Erythroblast (primary cell): ENCODE results near the gene AANAT.
A peak's percentile ranks its signal among the peaks of the same experiment; 100 is the strongest.

Experiments used
- DNase-seq, 2 experiments: peaks; one replicate each; lab custom pipeline; 2025; lab: John Stamatoyannopoulos, UW
- GATA1 ChIP-seq: IDR thresholded peaks from 2 replicates; pipeline ENCODE4 v1.6.1; 2011; ENCODE audit warnings: low read depth, mild to moderate bottlenecking, control low read depth, low read length, moderate library complexity
- POLR2A ChIP-seq: IDR thresholded peaks from 2 replicates; pipeline ENCODE4 v1.6.1; 2011; ENCODE audit warnings: mild to moderate bottlenecking, low read length

Gene AANAT

DNA sequence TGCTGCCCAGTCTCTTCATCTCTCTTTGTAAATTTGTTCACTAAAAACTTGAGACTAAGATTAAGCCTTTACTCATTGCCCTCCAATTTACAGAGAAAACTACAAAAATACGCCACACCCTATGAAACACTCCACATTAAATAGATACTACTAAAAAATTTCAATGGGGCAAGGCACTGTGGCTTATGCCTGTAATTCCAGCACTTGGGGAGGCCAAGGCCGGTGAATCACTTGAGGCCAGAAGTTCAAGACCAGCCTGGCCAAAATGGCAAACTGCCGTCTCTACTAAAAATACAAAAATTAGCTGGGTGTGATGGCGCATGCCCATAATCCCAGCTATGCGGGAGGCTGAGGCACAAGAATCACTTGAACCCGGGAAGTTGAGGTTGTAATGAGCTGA, 18.3 kb upstream of the AANAT start:
- TF ChIP-seq POLR2A, result no peak
- no peak for TF ChIP-seq GATA1
- DNase-seq, result no peak

DNA sequence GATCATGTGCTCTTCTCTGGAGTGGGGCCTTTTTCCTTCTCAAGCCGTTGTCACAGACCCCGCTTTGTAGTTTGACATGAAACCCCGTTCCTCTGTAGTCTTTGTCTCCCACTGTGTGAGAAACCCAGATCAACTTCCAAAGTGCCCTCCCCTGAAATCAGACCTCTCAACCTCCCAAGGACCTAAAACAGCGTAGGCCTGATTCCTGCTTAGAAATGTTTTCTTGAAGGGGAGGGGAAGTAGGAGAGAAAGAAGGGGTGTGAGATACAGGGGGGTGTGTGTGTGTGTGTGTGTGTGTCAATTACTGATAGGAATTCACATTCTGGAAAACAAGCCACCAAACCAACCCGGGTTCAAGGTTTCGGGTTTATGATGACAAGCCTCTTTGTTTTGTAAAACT, 15.9 kb upstream of the AANAT start:
- TF ChIP-seq GATA1 (no peak), POLR2A (no peak)

DNA sequence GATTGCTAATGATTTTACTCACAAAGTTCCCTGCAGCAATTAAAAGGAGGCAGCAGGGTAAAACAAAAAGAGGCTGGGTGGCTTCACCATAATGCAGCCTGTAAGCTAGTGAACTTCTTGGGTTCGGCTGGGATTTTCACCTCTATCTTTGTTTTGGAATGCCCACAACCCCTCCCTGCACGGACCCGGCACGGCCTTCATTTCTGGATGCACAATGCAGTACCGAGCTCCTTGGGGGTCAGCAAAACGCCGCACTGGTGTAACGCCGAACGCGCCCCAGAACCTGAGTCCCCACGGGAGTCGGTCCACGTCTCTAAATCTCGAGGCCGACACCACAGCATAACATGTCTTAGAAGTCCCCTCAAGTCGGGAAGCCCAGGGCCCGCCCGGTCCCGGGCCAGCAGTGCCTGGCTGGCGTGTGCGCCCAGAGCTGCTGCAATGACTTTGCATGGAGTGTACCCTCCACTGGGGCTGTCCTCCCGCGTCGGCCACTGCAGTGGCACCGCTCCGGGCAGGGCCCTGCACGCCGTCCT, 15.2 kb upstream of the AANAT start:
- DNase-seq, result peak; percentile 66 to 74
- no peak for TF ChIP-seq POLR2A
- TF ChIP-seq GATA1, result no peak

More for the DNA sequence above, 15.9 kb upstream of the AANAT start:
- DNase-seq, result peak; percentile 46 to 53

DNA sequence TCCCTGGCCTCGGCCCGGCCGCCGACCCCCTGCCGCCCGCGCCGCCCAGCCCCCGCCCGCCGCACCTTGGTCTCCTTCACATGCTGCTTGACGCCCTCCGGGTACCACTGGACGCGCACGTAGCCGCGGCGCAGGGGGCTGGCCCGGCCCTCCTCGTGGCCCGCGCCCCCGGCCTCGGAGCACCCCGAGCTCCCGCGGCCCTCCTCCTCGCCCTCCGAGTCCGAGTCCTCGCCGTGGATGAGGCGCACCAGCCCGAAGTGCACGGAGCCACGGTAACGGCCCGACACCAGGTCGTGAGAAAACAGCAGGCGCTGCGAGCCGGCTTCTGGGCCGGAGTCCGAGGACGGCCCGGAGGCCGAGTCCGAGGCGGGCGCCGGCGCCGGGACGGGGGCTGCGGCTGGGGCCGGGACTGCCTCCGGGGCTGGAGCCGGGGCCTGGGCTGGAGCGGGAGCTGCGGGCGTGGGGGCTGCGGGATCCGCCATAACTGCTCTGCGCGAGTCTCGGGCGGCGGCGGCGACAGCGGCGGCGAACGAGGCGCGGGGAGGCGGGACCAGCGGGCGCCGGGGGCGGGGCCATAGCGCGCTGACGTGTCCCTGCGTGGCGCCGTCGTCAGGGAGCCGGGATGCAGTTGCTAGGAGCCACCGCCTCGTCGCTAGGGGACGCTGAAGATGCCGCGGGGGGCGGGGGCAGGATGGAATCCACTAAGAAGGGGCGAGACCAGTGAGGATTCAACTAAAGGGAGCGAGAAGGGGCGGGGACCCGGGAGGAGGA, 14.6 kb upstream of the AANAT start, which contains the start of gene UBE2O:
TSS of gene UBE2O (minus strand) at position 493 of the 771 bp plus-strand sequence. CDS start at position 482, 11 bp downstream.
- peak; percentile 44 for TF ChIP-seq POLR2A
- TF ChIP-seq GATA1, result no peak

DNA sequence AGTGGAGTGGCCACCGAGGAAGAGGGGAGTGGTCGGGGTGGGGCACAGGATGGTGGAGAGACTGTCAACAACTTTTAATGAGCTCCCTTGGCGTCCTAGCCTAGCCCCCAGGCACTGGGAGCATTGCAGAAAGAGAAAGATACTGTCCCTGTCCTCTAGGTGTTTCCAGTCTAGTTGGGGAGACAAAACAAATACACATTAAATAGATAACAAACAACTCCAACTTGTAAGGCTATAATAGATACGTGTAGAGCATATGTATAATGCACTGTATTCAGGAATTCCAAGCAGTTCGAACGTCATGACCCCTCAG, 14.0 kb upstream of the AANAT start:
- DNase-seq, result no peak
- no peak for TF ChIP-seq GATA1
- no peak for TF ChIP-seq POLR2A

More for the DNA sequence above, 14.6 kb upstream of the AANAT start, which contains the start of gene UBE2O:
- peak; percentile 91 to 96 for DNase-seq

DNA sequence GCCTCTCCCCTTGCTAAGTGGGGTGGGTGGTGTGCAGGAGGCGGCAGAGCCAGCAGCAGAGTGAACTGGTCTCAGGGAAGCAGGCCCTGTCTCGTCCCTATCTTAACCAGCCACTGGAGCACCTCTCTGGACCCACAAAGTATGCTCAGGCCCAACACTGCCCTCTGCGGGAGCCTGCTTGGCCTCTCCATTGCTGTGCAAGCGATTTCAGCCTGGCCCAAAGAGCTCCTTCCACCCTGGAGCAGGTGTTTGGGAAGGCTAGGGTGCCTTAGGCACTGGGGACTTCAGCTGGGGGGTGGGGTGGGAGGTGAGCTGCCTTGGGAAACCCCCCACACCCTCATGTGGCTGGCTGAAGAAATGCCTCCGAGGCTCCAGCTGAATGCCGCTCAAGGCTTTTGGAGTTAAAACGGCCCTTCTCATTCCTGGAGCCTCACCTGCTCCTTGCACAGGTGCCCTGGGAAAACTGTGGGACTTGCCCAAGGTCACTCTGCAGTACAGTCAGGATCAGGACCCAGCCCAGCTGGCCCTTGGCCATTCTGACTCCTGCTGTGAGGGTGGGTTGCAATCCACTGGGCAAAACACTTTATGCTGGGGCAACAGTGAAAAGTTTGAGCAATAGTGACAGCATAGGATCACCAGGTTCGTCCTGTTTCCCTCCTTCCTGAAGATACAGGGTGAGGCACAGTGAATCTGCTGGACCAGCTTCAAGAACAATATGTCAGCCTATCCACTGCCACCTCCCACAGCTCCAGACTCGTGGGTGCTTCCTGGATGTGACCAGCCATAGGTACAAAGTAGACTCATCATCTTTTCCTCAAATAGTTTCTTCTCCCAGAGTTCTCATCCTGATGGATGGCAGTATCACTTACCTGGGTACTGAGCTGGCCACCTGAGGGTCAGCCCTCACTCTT, 8.6 kb upstream of the AANAT start:
- TF ChIP-seq POLR2A, result no peak
- TF ChIP-seq GATA1, result no peak
- peak; percentile 76 to 80 for DNase-seq

DNA sequence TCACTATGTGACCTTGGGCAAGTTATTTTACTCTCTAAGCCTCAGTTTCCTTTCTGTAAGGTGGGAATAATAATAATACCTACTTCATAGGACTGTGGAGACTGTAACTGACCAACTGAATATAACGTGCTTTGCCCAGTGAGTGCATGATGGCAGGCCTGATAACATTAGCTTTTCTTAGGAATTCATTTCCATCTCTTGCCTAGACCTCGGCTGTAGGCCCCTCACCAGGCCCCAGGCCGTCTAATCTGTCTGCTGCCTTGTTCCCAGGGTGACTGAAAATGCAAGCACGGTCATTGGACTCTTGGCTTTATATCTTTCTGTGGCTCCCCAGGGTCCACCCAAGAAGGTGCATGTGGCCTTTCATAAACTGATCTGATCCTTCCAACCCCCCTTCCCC, 7.7 kb upstream of the AANAT start:
- TF ChIP-seq GATA1 (no peak), POLR2A (no peak)
- no peak for DNase-seq

DNA sequence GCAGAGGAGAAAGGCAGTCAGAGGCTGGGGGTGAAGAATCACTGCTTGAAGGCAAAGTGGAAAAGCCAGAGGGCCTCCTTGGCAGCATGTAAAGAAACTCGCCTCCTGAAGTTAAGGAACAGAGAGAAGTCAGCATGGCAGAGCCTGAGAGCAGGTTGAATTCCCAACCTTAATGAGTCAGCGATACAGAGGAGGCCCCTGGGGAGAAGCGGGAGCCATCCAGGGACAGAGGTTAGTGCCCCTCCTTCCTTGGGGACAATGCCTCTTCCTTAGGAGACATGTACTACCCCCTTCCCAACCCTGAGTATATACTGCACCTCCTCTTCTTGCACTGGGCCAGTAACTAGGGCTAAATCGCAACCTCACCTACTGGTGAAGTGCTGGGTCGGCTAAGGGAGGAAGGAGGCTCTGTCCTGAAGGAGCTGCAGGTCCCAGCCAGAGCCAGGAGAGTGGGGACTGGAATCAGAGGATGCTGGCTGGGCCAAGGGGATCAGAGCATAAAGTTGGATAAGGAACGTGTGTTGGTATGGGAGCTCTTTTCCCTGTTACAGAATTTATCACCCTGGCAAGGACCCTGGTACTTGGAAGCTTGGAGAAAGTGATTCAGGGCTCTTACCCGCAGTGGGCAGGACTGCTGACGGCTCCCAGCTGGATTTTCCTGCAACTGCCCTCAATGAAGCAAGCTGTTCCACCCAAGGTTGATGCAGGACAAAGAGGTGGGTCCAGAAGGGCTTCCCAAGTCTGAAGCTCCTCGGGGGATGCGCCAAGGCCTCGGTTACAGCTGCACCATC, 5.4 kb upstream of the AANAT start:
- no peak for DNase-seq
- TF ChIP-seq GATA1 (no peak), POLR2A (no peak)

DNA sequence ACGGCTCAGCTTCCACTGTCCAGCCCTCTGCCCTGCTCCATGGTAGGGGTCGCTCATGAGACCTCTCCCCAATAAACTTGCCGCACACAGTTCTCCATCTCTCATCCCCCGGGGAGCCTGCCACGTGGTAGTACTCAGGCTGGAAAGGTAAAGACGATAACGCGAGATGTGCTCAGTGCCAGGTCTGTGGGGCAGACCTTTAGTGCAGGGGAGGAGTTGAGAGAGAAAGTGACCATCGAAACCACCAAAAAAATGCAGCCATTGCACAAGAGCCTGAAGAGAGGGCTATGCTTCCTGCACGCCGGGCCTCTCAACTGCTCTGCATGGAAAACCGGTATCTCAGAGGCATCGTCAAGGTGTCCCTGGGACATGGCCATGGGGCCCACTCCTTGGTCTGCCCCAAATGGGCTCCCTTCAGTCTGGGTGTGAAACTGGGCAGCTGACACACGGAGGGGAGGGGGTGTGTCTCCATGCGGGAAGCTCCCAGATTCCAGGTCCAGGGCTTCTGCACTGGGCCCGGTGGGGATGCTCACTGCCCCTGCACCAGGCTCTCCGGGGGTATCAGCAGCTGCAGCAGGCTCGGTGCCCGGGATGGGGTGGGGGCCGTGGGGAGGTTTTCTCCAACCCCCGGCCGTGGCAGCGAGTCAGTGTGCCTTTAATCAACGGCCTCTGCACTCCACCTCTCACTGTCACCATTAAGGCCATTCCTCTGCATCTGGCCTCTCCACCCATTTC, 4.7 kb upstream of the AANAT start:
- no peak for TF ChIP-seq POLR2A
- TF ChIP-seq GATA1, result no peak

DNA sequence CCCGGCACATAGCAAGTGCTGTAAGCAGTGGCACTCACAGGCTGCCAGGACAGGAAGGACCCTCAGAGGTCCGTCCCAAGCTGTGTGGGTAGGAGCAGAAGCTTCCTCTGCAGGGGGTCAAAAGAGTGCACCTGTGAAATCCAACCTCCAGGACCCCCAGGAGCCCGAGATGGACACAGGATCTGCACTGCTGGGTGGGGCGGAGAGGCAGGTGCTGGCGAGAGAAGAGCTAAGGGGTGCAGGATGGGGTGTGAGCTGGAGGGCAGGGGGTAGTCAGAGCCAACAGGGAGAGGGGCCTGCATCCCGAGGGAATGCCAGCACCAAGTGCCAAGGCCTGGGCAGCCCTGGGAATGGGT, 650 bp upstream of the AANAT start:
- no peak for DNase-seq
- TF ChIP-seq GATA1 (no peak), POLR2A (no peak)

More for the DNA sequence above, 4.7 kb upstream of the AANAT start:
- no peak for DNase-seq

DNA sequence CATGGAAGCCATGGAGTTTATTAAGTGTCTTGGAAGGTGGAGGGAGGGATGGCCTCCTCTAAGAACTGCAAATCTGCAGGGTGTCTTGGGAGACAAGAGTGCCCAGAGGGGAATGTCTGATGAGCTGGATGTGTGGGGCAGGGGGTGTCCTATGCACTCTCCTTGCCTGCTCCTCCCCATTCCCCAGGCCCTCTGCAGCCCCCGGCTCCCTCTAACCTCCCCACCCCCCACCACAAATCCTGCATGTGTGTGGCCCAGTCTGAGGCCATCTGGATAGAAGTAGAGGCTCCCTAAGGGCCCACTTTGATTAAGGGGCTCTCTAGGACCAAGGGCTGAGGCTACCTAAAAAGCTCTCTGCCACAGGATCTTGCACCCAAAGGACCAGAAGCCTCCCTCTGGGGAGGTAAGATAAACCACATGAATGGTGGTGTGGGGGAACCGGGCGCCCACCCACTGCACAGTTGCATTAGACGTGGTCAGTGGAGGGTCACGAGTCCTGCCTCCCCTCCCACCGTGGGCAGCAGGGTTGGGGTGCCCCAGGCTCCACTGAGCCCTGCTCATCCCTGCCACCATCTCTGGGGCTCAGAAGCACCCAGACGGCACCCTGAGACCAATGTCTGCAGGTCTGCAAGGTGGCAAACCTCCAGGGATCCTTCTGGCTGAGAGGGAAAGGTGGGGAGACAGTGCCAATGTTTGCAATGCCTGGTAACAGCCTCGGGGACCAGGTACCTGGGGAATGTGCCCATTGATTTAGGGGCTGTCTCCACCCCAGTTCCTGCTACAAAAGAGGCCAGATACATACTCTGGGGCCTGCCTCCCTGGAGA, 618 bp downstream of the AANAT start:
- no peak for DNase-seq
- no peak for TF ChIP-seq POLR2A
- no peak for TF ChIP-seq GATA1

DNA sequence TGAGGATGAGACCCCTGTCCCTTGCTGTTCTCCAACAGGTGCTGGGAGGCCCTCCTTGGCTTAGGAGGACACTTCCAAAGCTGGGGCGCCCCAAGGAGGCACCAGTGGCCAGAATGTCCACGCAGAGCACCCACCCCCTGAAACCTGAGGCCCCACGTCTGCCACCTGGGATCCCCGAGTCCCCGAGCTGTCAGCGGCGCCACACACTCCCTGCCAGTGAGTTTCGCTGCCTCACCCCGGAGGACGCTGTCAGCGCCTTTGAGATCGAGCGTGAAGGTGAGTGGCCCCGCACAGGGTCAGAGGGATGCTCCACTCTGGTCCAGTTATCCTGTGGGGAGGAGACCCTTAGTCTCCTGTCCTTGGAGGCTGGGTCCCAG, 1.2 kb downstream of the AANAT start:
- no peak for DNase-seq
- TF ChIP-seq POLR2A, result no peak
- TF ChIP-seq GATA1, result no peak
